Colon (tissue), 2 donors: ENCODE data around the gene CHAT.

Experiments
- FAIRE-seq: peaks from 2 replicates; lab custom pipeline; 2012; peaks lifted over from hg19 to GRCh38; lab: Jason Lieb, UNC
- donor health status: control.
- donor health status: control.

Gene CHAT

DNA sequence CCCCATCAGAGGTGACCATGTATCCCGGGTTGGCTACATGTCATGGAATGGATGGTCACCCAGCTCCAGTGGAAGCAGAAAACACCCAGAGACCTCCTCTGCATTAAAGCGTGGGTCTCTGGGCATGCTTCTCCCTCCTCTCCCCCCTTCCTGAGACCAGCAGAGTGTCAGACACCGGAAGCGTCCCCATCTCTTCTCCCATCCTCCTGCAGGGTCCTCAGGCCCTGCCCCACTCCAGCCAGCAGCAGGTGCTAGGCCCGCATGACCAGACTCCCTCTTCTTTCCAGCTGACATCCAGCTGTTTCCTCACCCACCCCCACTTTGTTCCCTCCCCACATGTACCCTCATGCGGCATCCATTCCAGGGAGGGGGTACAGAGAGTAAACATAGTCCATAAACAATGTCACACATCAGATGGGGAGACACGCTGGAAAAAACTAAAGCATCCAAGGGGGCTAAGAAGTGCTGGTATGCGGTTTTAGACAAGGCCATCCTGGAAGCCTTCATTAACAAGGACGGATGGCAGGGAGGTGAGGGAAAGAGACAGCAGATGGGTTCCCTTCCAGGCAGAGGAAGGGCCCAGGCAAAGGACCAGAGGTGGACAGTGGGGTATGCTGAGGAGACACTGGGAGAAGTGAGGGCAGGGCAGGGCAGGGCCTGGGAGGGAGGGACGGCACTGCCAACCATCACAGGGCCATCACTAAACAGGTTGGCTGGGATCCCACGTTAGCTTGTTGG, 16.2 kb upstream of the CHAT start:
- FAIRE-seq, result no peak

DNA sequence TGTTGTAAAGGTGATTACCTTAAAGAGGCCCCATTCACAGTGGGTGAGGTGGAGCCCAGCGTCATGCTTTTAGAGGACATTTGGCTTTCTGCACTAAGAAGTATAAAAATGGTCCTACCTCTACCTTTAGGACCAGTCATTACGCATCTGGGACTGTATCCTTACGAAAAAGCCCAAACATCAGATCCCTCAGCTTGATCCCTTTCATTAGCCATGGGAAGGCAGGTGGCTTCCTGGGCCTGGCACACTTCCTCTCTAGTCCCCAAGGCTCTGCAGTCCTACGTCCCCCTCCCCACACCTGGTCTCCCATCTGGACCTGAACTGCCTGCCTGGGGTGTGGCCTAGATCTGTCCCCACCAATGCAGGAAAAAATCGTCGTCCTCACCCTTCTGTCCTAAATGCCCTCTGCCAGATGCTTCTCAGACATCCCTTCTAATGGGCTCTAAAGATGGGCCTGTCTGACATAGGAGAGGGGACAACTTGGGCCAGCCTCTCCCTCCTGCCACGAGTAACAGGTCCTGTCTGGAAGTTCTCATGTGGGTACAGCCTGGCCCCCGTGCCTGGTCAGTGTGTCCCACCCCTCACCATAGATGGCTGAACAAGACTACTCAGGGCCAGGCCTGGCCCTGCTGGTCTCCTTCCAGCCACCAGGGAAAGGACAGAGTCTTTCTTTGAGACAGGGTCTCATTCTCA, 15.5 kb upstream of the CHAT start:
- no peak for FAIRE-seq

DNA sequence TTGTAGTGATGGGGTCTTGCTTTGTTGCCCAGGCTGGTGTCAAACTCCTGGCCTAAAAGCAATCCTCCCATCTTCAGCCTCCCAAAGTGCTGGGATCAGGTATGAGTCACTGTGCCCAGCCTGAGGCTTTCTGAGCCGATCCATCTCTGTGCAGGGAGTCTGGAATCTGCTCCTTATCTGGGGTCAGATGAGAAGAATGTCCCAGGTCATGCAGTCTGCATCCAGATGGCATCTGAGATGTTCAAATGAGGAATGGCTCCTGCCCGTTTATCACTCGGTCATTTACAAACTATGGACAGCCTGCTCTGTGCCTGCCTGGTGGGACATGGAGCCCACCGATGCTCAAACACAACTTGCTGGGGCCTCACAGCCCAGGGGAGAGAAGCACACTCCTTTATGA, 14.9 kb upstream of the CHAT start:
- no peak for FAIRE-seq

DNA sequence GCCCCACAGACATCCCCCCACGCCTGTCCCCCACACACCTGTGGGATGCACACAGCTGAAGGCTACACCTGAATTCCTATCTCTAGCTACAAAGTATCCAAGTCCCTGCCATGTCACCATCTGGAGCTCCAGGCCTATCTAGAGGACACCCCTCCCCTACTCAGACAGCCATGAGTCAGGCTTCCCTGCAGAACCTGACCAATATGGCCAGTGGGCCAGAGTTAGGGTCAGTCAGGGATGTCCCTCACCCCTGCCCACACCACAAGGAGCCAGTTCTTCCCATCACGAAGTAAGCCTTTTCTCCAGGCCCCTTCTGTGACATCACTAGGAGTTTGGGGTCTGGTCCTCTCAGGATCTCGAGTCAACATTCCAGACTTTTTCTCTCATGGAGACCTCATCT, 14.3 kb upstream of the CHAT start:
- FAIRE-seq, result no peak

DNA sequence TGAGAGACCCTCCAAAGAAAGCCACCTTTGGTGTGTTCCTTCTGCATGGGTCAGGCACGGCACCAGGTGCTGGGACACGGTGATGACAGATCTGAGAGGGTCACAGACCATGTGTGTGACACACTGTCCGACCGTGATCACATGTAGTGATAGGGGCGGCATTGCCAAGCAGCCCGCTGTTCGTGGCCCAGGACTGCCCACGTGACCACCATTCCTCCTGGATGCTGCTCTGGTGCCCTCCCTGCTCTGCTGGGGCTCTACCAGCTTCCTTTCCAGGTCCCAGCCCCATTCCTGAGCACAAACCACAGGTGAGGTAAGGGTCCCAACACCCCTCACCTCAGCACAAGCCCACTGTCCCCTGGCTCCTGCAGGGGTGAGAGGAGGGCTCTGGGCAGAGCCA, 13.8 kb upstream of the CHAT start:
- no peak for FAIRE-seq

DNA sequence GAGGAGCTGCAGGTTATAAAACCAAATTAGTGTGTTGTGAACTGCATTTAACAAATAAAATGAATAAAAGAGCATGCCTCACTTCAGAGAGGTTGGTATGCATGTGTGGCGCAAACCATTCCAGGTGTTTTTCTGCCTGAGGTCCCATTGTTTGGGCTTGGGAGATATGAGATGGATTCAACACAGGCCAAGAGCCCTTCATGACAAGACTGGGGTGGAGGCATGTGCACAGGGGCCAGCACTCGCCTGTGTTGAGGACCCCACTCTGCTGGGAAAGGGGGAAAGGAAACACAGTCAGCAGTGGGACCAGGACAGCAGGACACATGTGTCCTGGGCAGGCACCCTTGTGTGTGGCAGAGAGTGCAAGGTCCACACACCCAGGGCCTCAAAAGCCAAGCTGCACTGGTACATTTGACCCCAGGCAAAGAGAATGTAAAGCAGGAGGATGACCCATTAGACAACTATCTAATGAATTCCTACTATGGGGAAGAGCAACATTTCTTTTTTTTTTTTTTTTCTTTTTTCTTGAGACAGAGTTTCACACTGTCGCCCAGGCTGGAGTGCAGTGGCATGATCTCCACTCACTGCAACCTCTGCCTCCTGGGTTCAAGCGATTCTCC, 12.9 kb upstream of the CHAT start:
- no peak for FAIRE-seq

DNA sequence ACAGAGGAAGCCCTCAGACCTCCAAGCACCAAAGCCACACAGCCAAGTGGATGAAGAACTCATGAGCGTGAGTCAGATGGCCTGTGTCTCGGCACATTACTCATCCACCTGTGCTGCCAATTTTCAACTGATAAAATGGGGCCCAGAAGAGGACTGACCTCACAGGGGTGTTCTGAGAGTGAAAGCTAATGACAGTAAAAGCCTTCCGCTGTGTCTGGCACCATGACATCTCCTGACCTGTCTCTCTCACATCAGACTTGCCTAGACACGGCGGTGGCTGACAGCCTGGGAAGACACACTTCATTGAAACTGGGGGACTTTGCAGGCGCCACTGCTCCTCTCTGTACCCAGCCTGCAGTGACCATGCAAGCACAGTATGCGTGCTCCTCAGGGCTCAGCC, 12.0 kb upstream of the CHAT start:
- FAIRE-seq, result no peak

DNA sequence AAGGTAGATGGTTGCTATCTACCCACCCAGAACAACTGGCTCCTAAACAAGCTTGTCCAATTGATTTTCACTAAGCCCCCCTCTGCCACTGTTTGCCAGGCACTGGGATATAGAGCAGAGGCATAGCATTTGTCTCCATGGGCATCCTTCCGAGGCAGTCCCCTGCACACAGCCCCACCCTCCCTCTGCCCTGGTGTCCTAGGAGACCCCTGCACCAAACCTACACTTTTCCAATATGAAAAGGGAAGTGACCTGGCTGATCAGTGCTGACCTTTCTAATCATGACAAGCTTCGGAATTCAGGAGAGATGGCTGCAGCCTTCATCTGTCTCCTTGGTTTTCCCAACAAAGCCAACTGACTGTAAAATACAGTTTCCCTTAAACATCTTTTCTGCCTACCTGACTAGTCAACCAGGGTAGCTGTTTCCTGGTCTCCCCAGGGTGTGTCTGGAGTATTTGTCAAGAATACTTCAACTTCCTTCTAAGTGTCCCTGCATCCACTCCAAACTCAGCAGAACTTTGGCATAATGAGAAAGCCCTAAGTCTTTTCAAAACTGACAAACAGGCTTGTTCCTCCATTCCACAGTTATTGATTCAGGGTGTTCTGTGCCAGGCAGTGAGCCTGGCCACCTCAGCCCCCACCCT, 11.3 kb upstream of the CHAT start:
- no peak for FAIRE-seq

DNA sequence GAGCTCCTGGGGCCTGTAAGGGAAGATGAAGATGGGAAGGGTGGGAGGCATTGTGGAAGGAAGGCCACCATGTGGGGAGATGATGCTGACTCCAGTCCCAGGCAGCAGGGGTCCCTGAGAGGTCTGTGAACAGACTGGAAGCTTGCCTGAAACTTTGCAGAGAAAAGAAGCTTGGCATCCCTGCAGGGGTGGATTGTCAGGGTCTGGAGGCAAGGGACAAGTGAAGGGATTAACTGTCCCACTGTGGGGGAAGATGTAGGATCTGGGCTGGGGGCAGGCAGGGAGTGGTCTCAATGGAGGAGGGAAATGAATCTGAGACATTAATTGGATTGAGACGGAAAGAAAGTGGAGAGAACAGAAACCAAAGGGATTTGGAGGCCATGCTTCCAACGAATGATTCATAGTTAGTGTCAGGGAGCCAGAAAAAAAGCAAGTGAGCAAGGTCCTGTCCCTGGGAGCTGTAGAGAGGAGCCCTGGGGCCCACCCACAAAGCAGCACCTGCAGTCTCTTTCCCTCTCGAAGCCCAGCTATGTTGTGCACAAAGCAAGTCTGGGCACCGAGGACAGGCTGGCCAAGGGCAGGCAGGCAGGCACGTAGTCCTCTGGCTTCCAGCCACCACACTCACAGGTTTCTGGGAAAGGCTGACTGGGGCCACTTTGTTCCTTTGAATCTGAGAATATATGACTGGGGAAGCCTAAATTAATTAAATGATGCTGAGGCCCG, 8.5 kb upstream of the CHAT start:
- no peak for FAIRE-seq

DNA sequence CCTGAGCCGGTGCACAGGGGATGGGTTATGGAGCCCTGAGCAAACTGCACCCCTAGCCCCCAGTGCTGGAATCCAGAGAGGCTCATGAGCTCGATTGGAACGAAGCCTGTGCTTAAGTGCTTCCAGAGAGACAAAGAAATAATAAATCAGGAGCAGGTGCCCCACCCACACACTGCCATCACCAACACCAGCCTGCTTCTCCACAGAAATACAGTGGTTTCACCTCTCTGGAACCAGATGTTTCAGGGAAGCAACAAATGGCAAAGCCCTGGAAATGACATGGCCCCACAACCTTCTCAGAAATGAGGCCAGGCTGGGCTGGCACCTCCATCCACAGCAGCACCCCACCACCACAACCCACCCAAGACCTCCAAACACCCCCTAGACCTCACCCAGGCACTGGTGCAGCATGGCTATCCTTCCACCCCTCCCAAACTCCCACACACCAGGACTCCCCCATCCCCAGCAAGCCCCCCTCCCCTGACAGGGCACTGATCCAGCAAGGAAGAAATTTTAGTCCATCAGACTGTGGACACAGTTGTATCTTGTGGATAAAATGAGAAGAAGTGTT, 7.8 kb upstream of the CHAT start:
- FAIRE-seq, result no peak

DNA sequence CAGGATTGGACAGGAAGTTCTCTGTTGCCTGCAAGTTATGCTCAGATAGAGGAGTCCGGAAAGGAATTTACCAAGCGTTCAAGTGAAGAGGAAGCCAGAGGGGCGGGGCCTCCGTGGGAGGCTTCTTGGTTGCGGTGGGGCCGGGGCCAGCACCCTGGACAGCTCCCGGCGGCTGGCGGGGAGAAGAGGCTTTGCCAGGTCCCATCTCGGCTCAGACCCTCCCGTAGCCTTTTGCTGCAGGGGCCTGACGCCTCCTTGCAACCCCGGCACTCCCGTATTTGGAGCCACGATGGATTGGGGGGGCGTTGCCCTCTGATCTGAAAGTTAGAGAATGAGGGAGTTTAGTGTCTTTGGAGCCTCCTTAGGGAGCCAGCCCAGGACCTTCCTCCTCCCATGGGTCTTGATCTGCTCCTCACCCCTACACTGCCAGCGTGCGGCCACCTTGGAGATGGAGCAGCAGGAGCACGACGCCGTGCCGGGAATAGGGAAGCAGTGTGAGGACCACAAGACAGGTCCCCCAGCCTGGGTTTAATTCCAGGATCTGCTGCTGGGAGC, 6.8 kb upstream of the CHAT start:
- FAIRE-seq, result no peak

DNA sequence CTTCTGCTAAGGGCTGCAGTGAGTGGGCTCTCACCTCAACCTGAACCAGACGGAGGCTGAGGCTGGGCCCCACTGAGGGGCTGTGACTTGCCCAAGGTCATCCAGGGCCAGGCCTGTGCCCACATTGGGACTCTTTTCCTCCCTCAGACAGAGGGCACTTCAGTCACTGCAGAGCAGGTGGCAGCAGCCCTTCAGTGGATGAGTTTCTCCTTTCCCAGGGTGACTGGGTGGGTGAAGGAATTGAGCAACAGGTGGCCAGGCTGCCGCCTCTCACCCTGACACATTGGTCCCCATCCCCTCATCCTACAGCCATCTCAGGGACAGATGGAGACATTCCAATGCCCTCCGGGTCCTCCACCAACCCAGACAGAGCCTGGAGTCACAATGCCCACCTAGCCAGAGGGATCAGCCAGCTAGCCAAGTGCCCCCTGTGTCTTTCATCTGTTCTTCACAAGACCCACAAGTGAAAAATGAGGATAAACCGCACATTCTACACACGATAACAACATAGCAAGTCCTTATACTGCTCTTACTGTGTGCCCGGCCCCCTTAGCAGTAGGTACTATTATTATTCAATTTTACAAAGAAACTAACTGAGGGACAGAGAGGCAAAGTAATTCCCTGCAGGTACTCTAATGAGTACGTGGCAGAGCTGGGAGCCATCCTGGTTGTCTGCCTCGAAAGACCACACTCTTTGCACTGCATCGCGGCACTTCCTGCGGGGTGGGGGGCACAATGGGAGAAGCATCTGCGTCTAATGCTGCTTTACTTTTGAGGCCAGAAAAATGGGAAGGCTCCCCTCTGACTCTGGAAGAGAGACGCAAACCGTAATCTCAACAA, 5.5 kb upstream of the CHAT start:
- FAIRE-seq, result no peak

DNA sequence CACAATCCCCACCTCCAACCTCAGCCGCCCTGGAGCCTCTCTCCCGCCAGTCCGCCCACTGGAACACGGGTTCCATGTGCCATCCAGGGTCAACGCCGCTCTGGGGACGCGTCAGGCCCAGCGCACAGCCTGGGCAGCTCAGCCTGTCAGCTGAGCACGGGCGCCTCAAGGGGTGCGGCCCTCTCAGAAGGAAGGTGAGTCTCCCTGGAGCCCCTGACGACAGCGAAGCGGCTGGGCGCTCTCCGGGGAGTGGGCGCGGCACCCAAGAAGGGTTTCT, 4.9 kb upstream of the CHAT start:
- FAIRE-seq, result no peak

DNA sequence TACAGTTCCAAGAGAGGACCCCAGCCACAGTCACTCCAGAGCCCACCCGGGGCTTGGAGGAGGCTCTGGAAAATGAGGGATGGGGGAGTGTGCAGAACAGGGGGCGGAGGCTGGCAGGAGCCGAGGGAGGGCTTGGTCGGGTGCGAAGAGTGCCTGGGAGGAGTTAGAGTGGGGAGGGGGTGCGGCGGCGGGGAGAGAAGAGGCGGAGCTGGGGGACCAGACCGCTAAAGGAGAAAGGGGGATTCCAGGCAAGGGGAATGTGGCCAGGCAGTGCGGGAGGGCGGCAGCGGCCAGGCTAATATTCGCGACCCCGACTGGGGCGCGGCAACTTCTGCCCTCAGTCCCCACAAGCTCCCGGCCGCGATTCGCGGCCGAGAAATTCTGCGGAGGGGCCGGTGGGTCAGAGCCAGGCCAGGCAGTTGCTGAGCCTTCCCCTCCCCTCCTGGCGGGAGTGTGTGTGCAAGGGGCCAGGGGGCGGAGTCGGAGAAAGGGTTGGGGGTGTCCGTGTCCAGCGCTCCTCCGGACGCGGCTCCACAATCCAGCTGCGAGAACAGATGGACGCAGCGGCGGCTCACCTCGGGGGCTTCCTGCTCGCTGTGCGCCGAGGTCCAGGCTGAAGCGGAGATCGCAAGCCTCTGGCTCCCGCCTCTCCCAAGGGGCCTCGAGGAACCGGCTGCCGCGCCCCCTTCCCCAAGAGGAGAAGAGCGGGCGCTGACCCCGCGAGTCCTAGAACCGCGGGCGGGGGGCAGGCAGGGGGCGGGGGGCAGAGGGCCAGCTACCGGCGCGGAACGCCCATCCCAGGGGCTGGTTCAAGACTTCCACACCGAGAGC, 4.3 kb upstream of the CHAT start:
- FAIRE-seq, result no peak

DNA sequence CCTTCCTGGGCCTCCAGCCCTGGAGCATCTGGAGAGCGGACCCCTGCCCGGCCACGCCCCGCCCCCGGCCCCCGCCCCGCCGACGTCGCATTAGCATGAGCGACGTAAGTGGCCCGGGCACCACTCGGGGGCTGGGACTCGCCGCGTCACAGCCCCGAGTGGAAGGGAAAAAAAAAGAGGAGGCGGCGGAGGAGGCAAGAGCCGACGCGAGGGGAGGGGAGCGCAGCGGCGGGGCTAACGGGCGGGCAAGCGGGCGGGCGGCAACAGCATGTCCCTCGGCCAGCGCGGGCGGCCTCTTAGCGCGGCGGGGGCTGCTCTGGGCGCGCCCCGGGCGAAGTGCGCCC, 3.8 kb upstream of the CHAT start, which contains the start of gene SLC18A3:
SLC18A3 (plus strand) TSS at position 197 of the 344 bp plus-strand sequence. CDS start 431 bp downstream, outside the sequence.
- FAIRE-seq, result no peak

DNA sequence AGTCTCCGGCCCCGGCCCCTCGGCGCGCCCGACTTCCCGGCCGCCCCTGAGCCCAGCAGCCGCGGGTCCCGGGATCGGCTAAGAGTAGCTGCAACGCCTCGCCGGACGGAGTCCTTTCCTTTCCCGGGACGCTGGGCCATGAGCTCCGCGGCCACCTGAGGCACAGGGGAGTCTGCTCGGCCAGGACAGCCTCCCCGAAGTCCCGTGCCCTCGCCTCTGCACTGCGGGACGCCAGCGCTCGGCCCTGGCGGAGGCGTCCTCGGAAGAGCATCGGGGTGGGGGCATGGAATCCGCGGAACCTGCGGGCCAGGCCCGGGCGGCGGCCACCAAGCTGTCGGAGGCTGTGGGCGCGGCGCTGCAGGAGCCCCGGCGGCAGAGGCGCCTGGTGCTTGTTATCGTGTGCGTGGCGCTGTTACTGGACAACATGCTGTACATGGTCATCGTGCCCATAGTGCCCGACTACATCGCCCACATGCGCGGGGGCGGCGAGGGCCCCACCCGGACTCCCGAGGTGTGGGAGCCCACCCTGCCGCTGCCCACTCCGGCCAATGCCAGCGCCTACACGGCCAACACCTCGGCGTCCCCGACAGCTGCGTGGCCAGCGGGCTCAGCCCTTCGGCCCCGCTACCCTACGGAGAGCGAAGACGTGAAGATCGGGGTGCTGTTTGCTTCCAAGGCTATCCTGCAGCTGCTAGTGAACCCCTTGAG, 3.2 kb upstream of the CHAT start:
- no peak for FAIRE-seq

DNA sequence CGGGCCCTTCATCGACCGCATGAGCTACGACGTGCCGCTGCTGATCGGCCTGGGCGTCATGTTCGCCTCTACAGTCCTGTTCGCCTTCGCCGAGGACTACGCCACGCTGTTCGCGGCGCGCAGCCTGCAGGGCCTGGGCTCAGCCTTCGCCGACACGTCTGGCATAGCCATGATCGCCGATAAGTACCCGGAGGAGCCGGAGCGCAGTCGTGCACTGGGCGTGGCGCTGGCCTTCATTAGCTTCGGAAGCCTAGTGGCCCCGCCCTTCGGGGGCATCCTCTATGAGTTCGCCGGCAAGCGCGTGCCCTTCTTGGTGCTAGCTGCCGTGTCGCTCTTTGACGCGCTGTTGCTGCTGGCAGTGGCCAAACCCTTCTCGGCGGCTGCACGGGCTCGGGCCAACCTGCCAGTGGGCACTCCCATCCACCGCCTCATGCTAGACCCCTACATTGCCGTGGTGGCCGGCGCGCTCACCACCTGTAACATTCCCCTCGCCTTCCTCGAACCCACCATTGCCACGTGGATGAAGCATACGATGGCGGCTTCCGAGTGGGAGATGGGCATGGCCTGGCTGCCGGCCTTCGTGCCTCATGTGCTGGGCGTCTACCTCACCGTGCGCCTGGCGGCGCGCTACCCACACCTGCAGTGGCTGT, 2.5 kb upstream of the CHAT start:
- no peak for FAIRE-seq

DNA sequence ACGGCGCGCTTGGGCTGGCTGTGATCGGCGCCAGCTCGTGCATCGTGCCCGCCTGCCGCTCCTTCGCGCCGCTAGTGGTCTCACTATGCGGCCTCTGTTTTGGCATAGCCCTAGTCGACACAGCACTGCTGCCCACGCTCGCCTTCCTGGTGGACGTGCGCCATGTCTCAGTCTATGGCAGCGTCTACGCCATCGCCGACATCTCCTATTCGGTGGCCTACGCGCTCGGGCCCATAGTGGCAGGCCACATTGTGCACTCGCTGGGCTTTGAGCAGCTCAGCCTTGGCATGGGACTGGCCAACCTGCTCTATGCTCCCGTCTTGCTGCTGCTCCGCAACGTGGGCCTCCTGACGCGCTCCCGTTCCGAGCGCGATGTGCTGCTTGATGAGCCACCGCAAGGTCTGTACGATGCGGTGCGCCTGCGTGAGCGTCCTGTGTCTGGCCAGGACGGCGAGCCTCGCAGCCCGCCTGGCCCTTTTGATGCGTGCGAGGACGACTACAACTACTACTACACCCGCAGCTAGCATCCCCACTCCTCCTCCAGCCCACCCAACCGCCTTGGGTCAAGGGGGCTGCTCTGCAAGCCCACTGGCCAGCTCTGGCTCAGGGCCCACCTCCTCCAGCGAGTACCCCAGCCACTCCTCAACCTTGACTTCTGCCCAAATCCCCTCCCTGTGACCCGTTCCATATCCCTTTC, 1.9 kb upstream of the CHAT start:
- FAIRE-seq, result no peak
